ENCODE measurements around the gene ERC2.

Gene ERC2

DNA sequence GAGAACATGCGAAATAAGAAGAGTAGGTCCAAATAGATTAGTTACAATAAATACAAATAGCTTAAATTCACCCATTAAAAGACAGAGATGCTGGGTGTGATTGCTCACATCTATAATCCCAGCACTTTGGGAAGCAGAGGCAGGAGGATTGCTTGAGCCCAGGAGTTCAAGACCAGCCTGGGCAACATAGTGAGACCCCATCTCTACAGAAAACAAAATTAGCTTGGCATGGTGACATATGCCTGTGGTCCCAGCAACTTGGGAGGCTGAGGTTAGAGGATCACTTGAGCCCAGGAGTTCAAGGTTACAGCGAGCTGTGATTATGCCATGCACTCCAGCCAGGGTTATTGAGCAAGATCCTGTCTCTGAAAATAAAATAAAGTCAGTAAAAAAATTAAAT, 872.1 kb downstream of the ERC2 start:
- H3K36me3 ChIP-seq (ENCODE audit: insufficient read depth, low read length), result no peaks in the 10 kb centered on the region
- no peak overlapping the region for H3K27ac ChIP-seq (ENCODE audit: low read depth, low read length)
- H2AFZ ChIP-seq (ENCODE audit: low read length, unreplicated experiment), result no peak overlapping the region
- H3K4me1 ChIP-seq (ENCODE audit: control insufficient read depth, insufficient read depth, low read length, unreplicated experiment), result no peaks in the 10 kb centered on the region
- no peaks in the 10 kb centered on the region for H3K27me3 ChIP-seq (ENCODE audit: insufficient read depth, low read length)
- no peaks in the 10 kb centered on the region for H3K79me2 ChIP-seq (ENCODE audit: control insufficient read depth, insufficient read depth, low read length, unreplicated experiment)
- no peak overlapping the region for H3K4me3 ChIP-seq (ENCODE audit: low read depth, low read length)

DNA sequence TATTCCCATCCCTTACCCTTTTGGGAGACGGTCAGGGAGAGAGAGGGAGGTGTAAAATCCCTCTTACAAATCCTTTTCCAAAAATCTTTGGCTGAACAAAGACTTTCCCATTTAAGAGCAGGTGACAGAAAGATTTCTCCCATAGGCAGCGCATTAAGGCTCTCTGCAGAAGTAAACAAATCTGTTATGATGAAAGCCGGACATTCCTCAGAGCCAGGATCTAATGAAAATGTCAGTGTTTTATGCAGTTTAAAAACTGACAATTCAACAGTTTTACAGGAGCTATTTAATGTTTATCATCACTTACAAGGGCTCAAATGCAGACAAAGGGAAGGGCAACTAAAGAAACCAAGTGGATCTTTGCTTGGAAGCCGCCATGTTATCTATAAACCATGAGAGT, 872.8 kb downstream of the ERC2 start:
- Histone ChIP-seq H3K4me1 (ENCODE audit: control insufficient read depth, insufficient read depth, low read length, unreplicated experiment) (no peaks in the 10 kb centered on the region), H3K27ac (ENCODE audit: low read depth, low read length) (no peak overlapping the region), H2AFZ (ENCODE audit: low read length, unreplicated experiment) (no peak overlapping the region), H3K4me3 (ENCODE audit: low read depth, low read length) (no peak overlapping the region), H3K79me2 (ENCODE audit: control insufficient read depth, insufficient read depth, low read length, unreplicated experiment) (no peaks in the 10 kb centered on the region), H3K27me3 (ENCODE audit: insufficient read depth, low read length) (no peaks in the 10 kb centered on the region), H3K36me3 (ENCODE audit: insufficient read depth, low read length) (no peaks in the 10 kb centered on the region)

DNA sequence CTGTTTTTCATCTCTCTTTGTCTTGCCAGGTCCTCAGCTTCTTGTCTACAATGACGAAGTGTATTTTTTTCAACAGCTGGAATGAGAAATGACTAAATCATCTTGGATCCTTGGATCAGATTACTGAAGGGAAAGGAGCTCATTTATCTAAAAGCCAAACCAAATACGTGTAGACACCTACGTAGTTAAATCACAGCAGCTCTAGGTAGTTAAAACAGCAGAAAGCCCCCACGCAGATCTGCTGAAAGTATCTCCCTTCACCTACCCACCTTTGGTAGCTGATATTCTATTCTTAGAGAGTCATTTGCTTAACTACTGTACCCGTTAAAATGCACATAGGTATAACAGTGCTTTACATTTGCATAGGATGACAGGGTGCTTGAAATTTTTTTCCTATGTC, 875.7 kb downstream of the ERC2 start:
- H3K36me3 ChIP-seq (ENCODE audit: insufficient read depth, low read length), result no peaks in the 10 kb centered on the region

DNA sequence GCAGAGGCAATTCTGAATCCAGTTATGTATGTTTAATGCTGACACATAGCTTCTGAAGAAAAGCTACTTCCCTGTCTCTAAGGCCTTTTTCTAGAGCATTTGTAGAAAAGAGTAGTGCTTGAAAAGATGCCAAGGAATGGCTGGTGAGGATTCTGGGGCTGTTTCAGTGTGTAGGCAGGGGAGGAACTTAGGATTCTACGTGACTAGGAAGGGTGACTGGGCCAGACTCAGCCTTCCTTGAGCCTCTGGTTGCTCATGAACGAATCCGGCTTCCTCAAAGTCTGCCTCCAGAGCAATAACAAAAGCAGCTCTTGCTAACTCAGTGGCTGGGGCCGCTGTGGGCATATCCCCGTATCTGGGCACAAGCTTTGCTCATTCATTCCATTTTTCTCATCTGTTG, 876.4 kb downstream of the ERC2 start:
- Histone ChIP-seq H3K4me1 (ENCODE audit: control insufficient read depth, insufficient read depth, low read length, unreplicated experiment) (no peaks in the 10 kb centered on the region), H3K79me2 (ENCODE audit: control insufficient read depth, insufficient read depth, low read length, unreplicated experiment) (no peaks in the 10 kb centered on the region), H3K27ac (ENCODE audit: low read depth, low read length) (no peak overlapping the region), H2AFZ (ENCODE audit: low read length, unreplicated experiment) (no peak overlapping the region), H3K27me3 (ENCODE audit: insufficient read depth, low read length) (no peaks in the 10 kb centered on the region), H3K36me3 (ENCODE audit: insufficient read depth, low read length) (no peaks in the 10 kb centered on the region), H3K4me3 (ENCODE audit: low read depth, low read length) (no peak overlapping the region)

More for the DNA sequence above, 875.7 kb downstream of the ERC2 start:
- Histone ChIP-seq H3K27me3 (ENCODE audit: insufficient read depth, low read length) (no peaks in the 10 kb centered on the region), H3K27ac (ENCODE audit: low read depth, low read length) (no peak overlapping the region), H3K4me3 (ENCODE audit: low read depth, low read length) (no peak overlapping the region), H3K79me2 (ENCODE audit: control insufficient read depth, insufficient read depth, low read length, unreplicated experiment) (no peaks in the 10 kb centered on the region), H2AFZ (ENCODE audit: low read length, unreplicated experiment) (no peak overlapping the region), H3K4me1 (ENCODE audit: control insufficient read depth, insufficient read depth, low read length, unreplicated experiment) (no peaks in the 10 kb centered on the region)

DNA sequence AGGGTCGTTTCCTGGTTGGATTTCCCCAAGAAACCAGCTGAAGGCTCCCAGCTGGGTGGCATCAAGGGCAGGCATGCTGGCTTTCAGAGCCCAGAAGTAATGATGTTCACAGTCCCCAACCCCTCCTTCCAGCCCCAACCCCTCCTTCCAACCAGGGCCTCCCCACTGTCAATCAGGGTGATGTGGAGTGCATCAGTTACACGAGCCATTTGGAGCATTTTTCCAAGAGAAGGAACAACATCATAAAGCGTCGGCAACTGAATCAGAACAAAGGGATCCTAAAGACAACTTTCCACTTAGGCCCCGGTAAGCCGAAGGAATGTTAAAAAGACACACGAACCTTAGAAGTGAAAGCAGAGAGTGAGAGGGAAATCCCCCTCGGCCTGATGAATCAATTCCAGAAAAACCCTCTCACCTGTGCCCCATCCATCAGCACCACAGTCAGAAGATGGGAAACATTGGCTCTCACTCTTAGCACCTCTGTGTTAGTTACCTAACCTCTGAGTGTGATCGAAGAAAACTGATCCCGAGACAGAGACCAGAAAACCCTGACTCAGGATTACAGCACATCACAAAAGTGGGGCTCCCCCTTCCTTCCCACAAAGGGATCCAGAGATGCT, 880.0 kb downstream of the ERC2 start:
- no peak overlapping the region for H3K4me3 ChIP-seq (ENCODE audit: low read depth, low read length)
- no peak overlapping the region for H2AFZ ChIP-seq (ENCODE audit: low read length, unreplicated experiment)
- no peak overlapping the region for H3K27ac ChIP-seq (ENCODE audit: low read depth, low read length)

DNA sequence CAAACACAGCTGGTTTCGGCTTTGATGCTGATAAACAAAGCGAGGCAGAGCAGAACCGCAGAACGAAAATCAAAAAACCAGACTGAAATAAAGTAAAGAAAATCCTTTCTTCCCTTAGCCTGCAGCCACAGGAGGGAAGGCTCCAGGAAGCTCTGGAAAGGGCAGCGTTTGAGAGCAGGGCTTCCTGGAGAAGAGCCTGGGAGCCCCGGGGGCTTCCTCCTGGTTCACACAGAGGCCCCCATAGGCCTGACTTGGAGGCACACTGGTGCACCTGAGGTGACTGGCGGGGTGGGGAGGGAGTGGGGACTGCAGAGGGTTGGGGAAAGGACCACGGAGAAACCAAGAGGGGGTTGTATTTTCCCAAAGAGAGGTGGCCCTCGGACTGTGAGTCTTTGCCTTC, 882.4 kb downstream of the ERC2 start:
- Histone ChIP-seq H3K4me1 (ENCODE audit: control insufficient read depth, insufficient read depth, low read length, unreplicated experiment) (no peaks in the 10 kb centered on the region), H3K36me3 (ENCODE audit: insufficient read depth, low read length) (no peaks in the 10 kb centered on the region), H3K4me3 (ENCODE audit: low read depth, low read length) (no peak overlapping the region), H3K27me3 (ENCODE audit: insufficient read depth, low read length) (no peaks in the 10 kb centered on the region), H3K79me2 (ENCODE audit: control insufficient read depth, insufficient read depth, low read length, unreplicated experiment) (no peaks in the 10 kb centered on the region), H2AFZ (ENCODE audit: low read length, unreplicated experiment) (no peak overlapping the region), H3K27ac (ENCODE audit: low read depth, low read length) (no peak overlapping the region)

More for the DNA sequence above, 880.0 kb downstream of the ERC2 start:
- Histone ChIP-seq H3K4me1 (ENCODE audit: control insufficient read depth, insufficient read depth, low read length, unreplicated experiment) (no peaks in the 10 kb centered on the region), H3K79me2 (ENCODE audit: control insufficient read depth, insufficient read depth, low read length, unreplicated experiment) (no peaks in the 10 kb centered on the region), H3K36me3 (ENCODE audit: insufficient read depth, low read length) (no peaks in the 10 kb centered on the region), H3K27me3 (ENCODE audit: insufficient read depth, low read length) (no peaks in the 10 kb centered on the region)

DNA sequence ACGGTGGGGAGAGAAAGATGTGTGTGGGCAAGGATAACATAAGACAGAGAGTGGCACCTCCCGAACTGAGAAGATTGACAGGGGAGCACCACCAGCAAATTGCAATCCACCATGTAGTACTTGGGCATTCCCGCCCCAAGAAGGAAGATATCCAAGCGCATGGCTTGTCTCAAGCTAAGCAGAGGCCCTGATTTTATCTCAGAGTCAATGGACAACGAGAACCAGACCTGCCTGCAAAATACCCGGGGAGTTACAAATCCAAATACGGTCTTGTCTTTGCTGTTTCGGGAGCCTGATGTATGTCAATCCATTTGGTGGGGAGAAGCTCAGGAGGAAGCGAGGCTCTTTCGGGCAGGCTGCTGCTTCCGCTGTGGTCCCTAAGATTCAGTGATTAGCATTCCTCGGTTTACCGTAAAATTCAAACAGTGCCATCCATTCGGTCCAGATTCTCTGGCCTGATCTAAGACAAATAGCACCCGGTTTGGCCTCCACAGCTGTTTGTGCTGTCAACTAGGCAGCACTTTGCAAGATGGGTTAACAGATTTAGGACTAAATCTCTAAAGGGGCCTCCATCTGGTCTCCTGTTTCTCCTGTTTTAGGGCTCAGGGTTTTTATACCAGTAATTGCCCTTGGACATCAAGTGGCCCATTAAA, 883.4 kb downstream of the ERC2 start:
- Histone ChIP-seq H3K27me3 (ENCODE audit: insufficient read depth, low read length) (no peaks in the 10 kb centered on the region), H3K79me2 (ENCODE audit: control insufficient read depth, insufficient read depth, low read length, unreplicated experiment) (no peaks in the 10 kb centered on the region), H3K4me3 (ENCODE audit: low read depth, low read length) (no peak overlapping the region), H2AFZ (ENCODE audit: low read length, unreplicated experiment) (no peak overlapping the region), H3K27ac (ENCODE audit: low read depth, low read length) (no peak overlapping the region), H3K4me1 (ENCODE audit: control insufficient read depth, insufficient read depth, low read length, unreplicated experiment) (no peaks in the 10 kb centered on the region), H3K36me3 (ENCODE audit: insufficient read depth, low read length) (no peaks in the 10 kb centered on the region)

DNA sequence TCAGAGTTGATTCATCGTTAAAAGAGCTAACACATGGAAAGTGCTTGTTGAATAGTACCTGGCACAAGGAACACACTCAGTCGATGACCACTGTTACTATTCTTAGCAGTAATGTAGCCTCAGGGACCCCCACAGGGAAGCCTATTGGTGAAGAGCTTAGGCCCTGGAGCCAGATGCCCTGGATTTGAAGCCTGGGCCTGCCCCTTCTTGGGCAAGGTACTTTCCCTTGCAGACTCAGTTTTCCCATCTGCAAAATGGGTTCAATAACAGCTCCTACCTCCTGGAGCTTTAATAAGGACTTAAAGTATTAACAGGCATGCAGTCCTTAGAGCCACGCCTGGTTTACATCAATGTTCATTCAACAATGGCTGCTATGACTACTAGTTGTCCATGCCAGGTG, 884.2 kb downstream of the ERC2 start:
- Histone ChIP-seq H3K79me2 (ENCODE audit: control insufficient read depth, insufficient read depth, low read length, unreplicated experiment) (no peaks in the 10 kb centered on the region), H3K36me3 (ENCODE audit: insufficient read depth, low read length) (no peaks in the 10 kb centered on the region), H3K4me3 (ENCODE audit: low read depth, low read length) (no peak overlapping the region), H3K27me3 (ENCODE audit: insufficient read depth, low read length) (no peaks in the 10 kb centered on the region), H3K27ac (ENCODE audit: low read depth, low read length) (no peak overlapping the region), H2AFZ (ENCODE audit: low read length, unreplicated experiment) (no peak overlapping the region), H3K4me1 (ENCODE audit: control insufficient read depth, insufficient read depth, low read length, unreplicated experiment) (no peaks in the 10 kb centered on the region)

DNA sequence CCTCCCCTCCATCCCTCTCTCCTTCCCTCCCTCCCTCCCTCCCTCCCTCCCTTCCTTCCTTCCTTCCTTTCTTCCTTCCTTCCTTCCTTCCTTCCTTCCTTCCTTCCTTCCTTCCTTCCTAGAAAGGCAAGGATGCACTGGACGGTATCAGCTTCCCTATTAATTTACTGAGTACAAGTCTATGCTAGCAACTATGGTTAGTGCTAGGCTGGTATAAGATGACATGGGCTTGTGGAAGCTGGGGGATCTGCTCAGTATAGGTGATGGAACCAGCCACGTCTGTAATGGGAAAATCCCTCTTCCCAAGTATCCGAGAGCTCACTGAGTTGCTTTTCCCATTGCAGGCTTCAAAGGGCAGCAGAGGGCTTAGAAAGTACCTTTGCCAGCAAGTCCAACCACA, 884.8 kb downstream of the ERC2 start:
- no peaks in the 10 kb centered on the region for H3K36me3 ChIP-seq (ENCODE audit: insufficient read depth, low read length)
- H2AFZ ChIP-seq (ENCODE audit: low read length, unreplicated experiment), result no peak overlapping the region
- no peaks in the 10 kb centered on the region for H3K79me2 ChIP-seq (ENCODE audit: control insufficient read depth, insufficient read depth, low read length, unreplicated experiment)
- no peaks in the 10 kb centered on the region for H3K4me1 ChIP-seq (ENCODE audit: control insufficient read depth, insufficient read depth, low read length, unreplicated experiment)
- H3K27me3 ChIP-seq (ENCODE audit: insufficient read depth, low read length), result no peaks in the 10 kb centered on the region
- no peak overlapping the region for H3K4me3 ChIP-seq (ENCODE audit: low read depth, low read length)
- H3K27ac ChIP-seq (ENCODE audit: low read depth, low read length), result no peak overlapping the region

DNA sequence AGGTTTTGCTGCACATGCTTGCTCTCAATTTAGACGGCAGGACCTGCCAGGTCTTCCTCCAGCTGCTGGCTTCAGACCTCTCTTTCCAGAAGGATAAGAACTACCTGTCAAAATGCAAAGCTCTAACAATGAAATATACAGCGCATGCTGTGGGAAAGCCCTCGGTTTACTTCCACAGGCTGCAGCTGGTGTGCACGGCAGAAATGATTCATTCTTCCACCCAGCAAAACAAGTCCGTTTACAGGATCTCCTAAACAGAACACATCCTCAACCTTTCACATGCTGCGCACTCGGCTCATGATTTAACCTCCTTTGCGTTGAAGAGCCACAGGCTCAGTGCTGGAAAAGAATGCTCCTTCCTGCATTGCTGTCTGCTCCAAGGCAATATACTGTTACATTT, 888.8 kb downstream of the ERC2 start:
- Histone ChIP-seq H3K4me3 (ENCODE audit: low read depth, low read length) (no peak overlapping the region), H3K27ac (ENCODE audit: low read depth, low read length) (no peak overlapping the region), H3K79me2 (ENCODE audit: control insufficient read depth, insufficient read depth, low read length, unreplicated experiment) (no peaks in the 10 kb centered on the region), H3K4me1 (ENCODE audit: control insufficient read depth, insufficient read depth, low read length, unreplicated experiment) (no peaks in the 10 kb centered on the region), H3K36me3 (ENCODE audit: insufficient read depth, low read length) (no peaks in the 10 kb centered on the region), H2AFZ (ENCODE audit: low read length, unreplicated experiment) (no peak overlapping the region), H3K27me3 (ENCODE audit: insufficient read depth, low read length) (no peaks in the 10 kb centered on the region)

DNA sequence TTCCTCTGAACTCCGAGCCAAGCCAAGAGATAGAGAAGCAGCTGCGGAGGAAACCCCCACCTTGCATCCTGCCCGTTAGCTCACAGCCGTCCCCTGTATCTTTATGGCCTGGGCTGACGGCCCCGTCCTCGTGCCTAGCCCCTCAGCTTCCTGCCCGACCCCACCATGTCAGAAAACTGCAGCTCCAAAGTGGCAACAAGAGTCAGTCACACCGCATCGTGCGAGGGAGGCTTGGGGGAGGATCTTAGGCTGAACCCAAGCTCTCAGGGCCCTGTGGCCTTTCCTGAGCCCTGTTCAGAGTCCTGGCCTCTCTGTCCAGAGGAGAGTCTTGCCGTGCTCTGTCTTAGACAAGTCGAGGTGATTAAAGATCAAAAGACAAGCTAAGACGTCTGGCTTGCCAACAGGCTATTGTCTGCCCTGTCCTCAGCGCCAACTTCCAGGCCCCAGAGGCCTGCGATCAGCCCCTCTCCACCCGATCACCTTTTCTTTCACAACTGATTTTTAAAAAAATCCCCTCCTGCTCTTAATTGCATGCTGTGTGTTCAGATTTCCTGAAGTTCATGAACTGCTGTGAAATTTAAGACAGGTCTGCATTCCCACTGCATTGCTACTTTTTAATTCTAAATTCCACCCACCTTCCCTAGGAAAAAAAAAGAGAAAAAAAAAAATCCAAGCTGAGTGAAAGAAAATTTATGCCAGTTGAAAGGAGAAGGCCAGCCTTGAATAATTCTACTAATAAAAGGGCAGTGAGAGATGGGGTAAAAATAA, 891.5 kb downstream of the ERC2 start:
- H2AFZ ChIP-seq (ENCODE audit: low read length, unreplicated experiment), result no peak overlapping the region
- no peaks in the 10 kb centered on the region for H3K79me2 ChIP-seq (ENCODE audit: control insufficient read depth, insufficient read depth, low read length, unreplicated experiment)
- H3K27ac ChIP-seq (ENCODE audit: low read depth, low read length), result no peak overlapping the region
- no peaks in the 10 kb centered on the region for H3K27me3 ChIP-seq (ENCODE audit: insufficient read depth, low read length)
- H3K4me1 ChIP-seq (ENCODE audit: control insufficient read depth, insufficient read depth, low read length, unreplicated experiment), result no peaks in the 10 kb centered on the region
- no peak overlapping the region for H3K4me3 ChIP-seq (ENCODE audit: low read depth, low read length)
- no peaks in the 10 kb centered on the region for H3K36me3 ChIP-seq (ENCODE audit: insufficient read depth, low read length)
